H1 (cell line): ENCODE data around the gene F10. TPM values are rescaled to one million over a fixed set of nuclear protein-coding genes. Genes with fewer than 3 reads are reported as not detected.

Experiments used
- CHD1 ChIP-seq: IDR thresholded peaks from 2 replicates; pipeline ENCODE4 v1.6.1; 2012; ENCODE audit warnings: low read depth, low read length, improper control_type of control experiment
- CHD7 ChIP-seq: fragments of 300-600 bp; sonication (generic); IDR thresholded peaks from 2 replicates; pipeline ENCODE4 v1.7.1; 2012; ENCODE audit warnings: low read length, moderate library complexity, mild to moderate bottlenecking, inconsistent platforms; ENCODE audit not compliant: insufficient replicate concordance
- KDM1A ChIP-seq: fragments of 200-600, 300-600 bp; sonication (generic); IDR thresholded peaks from 2 replicates; pipeline ENCODE4 v1.7.1; 2016; ENCODE audit warnings: mild to moderate bottlenecking, low read length, borderline replicate concordance
- NANOG ChIP-seq: IDR thresholded peaks from 2 replicates; pipeline ENCODE4 v1.6.1; 2011; ENCODE audit warnings: low read length, low read depth, mild to moderate bottlenecking, inconsistent platforms; ENCODE audit not compliant: insufficient read depth, poor library complexity, severe bottlenecking
- POU5F1 ChIP-seq: IDR thresholded peaks from 2 replicates; pipeline ENCODE4 v1.6.1; 2011; ENCODE audit warnings: low read depth, mild to moderate bottlenecking, low read length, moderate library complexity
- RNF2 ChIP-seq: fragments of 200-900, 300-1000 bp; sonication (generic); IDR thresholded peaks from 2 replicates; pipeline ENCODE4 v1.7.1; 2016; ENCODE audit warnings: borderline replicate concordance, low read depth, mild to moderate bottlenecking, antibody characterized with exemption, low read length; ENCODE audit not compliant: poor library complexity, severe bottlenecking; ENCODE audit errors: missing control alignments
- RXRA ChIP-seq: IDR thresholded peaks from 2 replicates; pipeline ENCODE4 v1.6.1; 2011; ENCODE audit warnings: low read depth, mild to moderate bottlenecking, low read length, moderate library complexity; ENCODE audit not compliant: insufficient read depth
- SUZ12 ChIP-seq: fragments of 200-600 bp; sonication (generic); IDR thresholded peaks from 2 replicates; pipeline ENCODE4 v1.6.1; 2012; ENCODE audit warnings: mild to moderate bottlenecking, inconsistent platforms, low read length, moderate library complexity, mixed read lengths
- polyA plus RNA-seq, 7 experiments: library from polyadenylated mRNA; depleted of rRNA in 3 of 7; stranded (reverse) in 5 of 7; unstranded in 2 of 7; fragments of >200 nt in 5 of 7; fragments of 200-250 nt in 2 of 7; gene quantifications; 1 replicate in 5 of 7; 2 replicates in 1 of 7; 4 replicates in 1 of 7; pipeline versions ENCODE4 v1.2.1 to v1.2.3, GENCODE V29; 2011 to 2013; ENCODE audit warnings: missing spikeins in 2 of 7, mixed read lengths in 2 of 7
- total RNA-seq: library from RNA; stranded (reverse); fragmentation: NEBNext Ultra II Directional; extraction: Animal tissue kit (Norgen Biotek cat#: 25700); gene quantifications from 2 replicates; pipeline ENCODE4 v1.2.1, GENCODE V29; 2021
- TF ChIP-seq, protein P1 (sequence below): IDR thresholded peaks from 2 replicates; pipeline ENCODE4 v1.6.1; 2011; ENCODE audit warnings: low read length, improper control_type of control experiment

The F10 gene
- total and polyA plus RNA-seq, 2 of the 8 experiments (the other 6 are each of a cell fraction or from before 2014, with no cell fraction given), result 2.0 to 4.2 TPM

- TF ChIP-seq CHD7 (no peak), NANOG (no peak), SUZ12 (no peak), CHD1 (no peak), RXRA (no peak), POU5F1 (no peak), KDM1A (no peak), RNF2 (no peak)
- TF ChIP-seq, protein P1, sequence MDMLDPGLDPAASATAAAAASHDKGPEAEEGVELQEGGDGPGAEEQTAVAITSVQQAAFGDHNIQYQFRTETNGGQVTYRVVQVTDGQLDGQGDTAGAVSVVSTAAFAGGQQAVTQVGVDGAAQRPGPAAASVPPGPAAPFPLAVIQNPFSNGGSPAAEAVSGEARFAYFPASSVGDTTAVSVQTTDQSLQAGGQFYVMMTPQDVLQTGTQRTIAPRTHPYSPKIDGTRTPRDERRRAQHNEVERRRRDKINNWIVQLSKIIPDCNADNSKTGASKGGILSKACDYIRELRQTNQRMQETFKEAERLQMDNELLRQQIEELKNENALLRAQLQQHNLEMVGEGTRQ, result no peak
These were observed 5.2 kb upstream of the F10 start (continued) for GRCh38 chr13:113117335-113117872.
